ENCODE data around the gene TGDS. TPM values are rescaled to one million over a fixed set of nuclear protein-coding genes. Genes with fewer than 3 reads are reported as not detected.

The TGDS gene
- total RNA-seq, 1 donor from 2014 or later = 6.3 TPM

DNA sequence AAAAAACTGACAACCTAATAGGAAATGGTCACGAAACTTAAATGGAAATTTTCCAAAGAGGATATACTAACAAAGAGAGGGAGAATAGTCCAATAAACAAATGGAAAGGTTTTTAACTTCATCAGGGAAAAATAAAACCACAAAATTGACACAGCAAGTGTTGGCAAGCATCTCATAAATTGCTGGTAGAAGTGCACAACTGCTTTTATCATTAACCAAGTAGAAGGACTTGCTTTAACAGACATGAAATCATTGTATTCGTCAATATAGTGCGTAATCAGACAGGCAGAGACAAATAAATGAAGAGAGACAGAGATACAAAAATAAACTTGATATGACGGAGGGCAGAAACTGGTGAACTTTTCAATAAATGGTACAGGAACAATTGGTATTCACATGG is 7.4 kb downstream of the TGDS start:
- Mint-ChIP-seq H3K27me3 (ENCODE audit: unreplicated experiment) (no peaks in the 10 kb centered on the region), H3K9me3 (ENCODE audit: unreplicated experiment) (no peaks in the 10 kb centered on the region), H3K27ac (ENCODE audit: unreplicated experiment) (no peak overlapping the region), H3K4me3 (ENCODE audit: unreplicated experiment) (no peak overlapping the region), H3K4me1 (ENCODE audit: low read depth, unreplicated experiment) (no peaks in the 10 kb centered on the region), H3K36me3 (ENCODE audit: unreplicated experiment) (no peaks in the 10 kb centered on the region)
- TF ChIP-seq, protein P1, sequence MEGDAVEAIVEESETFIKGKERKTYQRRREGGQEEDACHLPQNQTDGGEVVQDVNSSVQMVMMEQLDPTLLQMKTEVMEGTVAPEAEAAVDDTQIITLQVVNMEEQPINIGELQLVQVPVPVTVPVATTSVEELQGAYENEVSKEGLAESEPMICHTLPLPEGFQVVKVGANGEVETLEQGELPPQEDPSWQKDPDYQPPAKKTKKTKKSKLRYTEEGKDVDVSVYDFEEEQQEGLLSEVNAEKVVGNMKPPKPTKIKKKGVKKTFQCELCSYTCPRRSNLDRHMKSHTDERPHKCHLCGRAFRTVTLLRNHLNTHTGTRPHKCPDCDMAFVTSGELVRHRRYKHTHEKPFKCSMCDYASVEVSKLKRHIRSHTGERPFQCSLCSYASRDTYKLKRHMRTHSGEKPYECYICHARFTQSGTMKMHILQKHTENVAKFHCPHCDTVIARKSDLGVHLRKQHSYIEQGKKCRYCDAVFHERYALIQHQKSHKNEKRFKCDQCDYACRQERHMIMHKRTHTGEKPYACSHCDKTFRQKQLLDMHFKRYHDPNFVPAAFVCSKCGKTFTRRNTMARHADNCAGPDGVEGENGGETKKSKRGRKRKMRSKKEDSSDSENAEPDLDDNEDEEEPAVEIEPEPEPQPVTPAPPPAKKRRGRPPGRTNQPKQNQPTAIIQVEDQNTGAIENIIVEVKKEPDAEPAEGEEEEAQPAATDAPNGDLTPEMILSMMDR (IDR thresholded peaks at IDR 0.05; ENCODE audit: partially characterized antibody, unreplicated experiment) = no peak
- DNase-seq = no peak

DNA sequence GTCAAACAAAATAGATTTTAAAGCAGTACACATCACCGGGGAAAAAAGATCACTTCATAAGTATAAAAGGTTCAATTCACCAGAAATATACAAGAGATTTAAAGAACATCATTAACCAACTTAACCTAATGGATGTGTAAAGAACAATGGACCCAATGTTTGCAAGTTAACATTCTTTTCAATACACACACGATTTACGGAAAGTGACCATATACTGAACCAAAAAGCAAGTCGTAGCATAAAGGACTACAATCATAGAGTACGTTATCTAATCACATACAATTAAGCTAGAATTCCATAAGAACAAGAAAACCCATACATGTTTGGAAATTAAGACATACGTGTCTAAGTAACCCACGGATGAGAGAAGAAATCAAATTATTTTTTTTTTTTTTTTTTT is 9.6 kb downstream of the TGDS start:
- Mint-ChIP-seq H3K27me3 (ENCODE audit: unreplicated experiment) (no peaks in the 10 kb centered on the region), H3K27ac (ENCODE audit: unreplicated experiment) (no peak overlapping the region), H3K36me3 (ENCODE audit: unreplicated experiment) (peaks cover 12% of the 10 kb centered on the region), H3K4me3 (ENCODE audit: unreplicated experiment) (no peak overlapping the region), H3K4me1 (ENCODE audit: low read depth, unreplicated experiment) (no peaks in the 10 kb centered on the region), H3K9me3 (ENCODE audit: unreplicated experiment) (no peaks in the 10 kb centered on the region)
- TF ChIP-seq, protein P1 (IDR thresholded peaks at IDR 0.05; ENCODE audit: partially characterized antibody, unreplicated experiment) = no peak
- DNase-seq = no peak

DNA sequence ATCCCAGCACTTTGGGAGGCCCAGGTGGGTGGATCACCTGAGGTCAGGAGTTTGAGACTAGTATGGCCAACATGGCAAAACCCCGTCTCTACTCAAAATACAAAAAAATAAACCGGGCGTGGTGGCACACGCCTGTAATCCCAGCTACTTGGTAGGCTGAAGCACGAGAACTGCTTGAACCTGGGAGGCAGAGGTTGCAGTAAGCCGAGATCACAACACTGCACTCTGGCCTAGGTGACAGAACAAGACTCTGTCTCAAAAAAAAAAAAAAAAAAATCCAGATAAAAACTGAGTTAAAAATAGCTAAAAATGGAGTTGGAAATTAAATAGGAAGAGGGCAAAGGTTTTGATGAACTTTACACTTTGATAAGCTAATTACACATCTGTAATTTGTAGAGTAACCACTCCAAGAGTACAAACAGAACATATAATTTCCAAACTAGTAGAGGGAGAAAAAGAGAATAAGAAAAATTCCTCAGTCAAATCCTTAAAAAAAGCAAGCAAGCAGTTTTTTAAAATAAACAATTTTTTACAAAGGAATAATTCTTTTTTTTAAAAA is 10.3 kb downstream of the TGDS start:
- no peak overlapping the region for H3K4me3 Mint-ChIP-seq (ENCODE audit: unreplicated experiment)
- H3K27ac Mint-ChIP-seq (ENCODE audit: unreplicated experiment) = no peak overlapping the region
- TF ChIP-seq, protein P1 (IDR thresholded peaks at IDR 0.05; ENCODE audit: partially characterized antibody, unreplicated experiment) = no peak
- no peak for DNase-seq
- no peaks in the 10 kb centered on the region for H3K9me3 Mint-ChIP-seq (ENCODE audit: unreplicated experiment)
- peaks cover 12% of the 10 kb centered on the region for H3K36me3 Mint-ChIP-seq (ENCODE audit: unreplicated experiment)
- H3K27me3 Mint-ChIP-seq (ENCODE audit: unreplicated experiment) = no peaks in the 10 kb centered on the region
- H3K4me1 Mint-ChIP-seq (ENCODE audit: low read depth, unreplicated experiment) = no peaks in the 10 kb centered on the region

DNA sequence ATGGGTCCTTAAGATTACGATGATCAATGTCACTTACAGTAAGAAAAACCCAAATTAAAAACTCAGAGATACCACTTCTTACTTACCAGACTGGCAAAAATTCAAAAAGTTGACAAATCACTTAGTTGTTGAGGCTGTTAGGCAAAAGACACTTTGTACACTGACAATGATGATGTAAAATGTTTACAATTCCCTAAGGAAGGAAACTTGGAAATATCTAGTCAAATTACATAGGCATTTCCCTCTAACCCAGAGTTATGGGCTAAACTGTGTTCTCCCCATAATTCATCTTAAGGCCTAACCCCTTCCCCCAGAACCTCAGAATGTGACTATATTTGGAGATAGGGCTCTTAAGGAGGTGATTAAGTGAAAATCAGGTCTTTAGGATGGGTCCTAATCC is 12.0 kb downstream of the TGDS start:
- Mint-ChIP-seq H3K4me1 (ENCODE audit: low read depth, unreplicated experiment) (no peaks in the 10 kb centered on the region), H3K27me3 (ENCODE audit: unreplicated experiment) (no peaks in the 10 kb centered on the region), H3K4me3 (ENCODE audit: unreplicated experiment) (no peak overlapping the region), H3K36me3 (ENCODE audit: unreplicated experiment) (peaks cover 12% of the 10 kb centered on the region), H3K27ac (ENCODE audit: unreplicated experiment) (no peak overlapping the region), H3K9me3 (ENCODE audit: unreplicated experiment) (no peaks in the 10 kb centered on the region)
- TF ChIP-seq, protein P1 (IDR thresholded peaks at IDR 0.05; ENCODE audit: partially characterized antibody, unreplicated experiment) = no peak
- no peak for DNase-seq

DNA sequence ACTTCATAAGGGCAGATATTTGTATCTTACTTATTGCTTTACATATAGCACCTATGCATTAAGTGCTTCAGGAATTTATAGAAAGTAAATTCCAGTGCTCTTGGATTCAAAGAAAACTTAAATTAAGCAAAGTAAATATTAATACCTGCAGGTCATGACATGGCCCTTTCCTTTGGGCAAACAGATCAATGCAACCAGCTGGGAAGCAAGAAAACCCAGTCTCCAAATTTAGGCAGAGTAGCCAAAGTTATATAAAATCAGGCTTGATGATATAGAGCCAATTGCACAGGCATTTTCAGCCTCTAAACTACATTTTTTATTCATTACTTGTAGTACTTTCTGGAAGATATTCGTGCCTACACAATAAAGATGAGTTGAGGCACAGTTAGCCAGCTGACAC is 16.9 kb downstream of the TGDS start:
- Mint-ChIP-seq H3K4me1 (ENCODE audit: low read depth, unreplicated experiment) (no peaks in the 10 kb centered on the region), H3K27me3 (ENCODE audit: unreplicated experiment) (no peaks in the 10 kb centered on the region), H3K27ac (ENCODE audit: unreplicated experiment) (no peak overlapping the region), H3K4me3 (ENCODE audit: unreplicated experiment) (no peak overlapping the region), H3K36me3 (ENCODE audit: unreplicated experiment) (peaks cover 12% of the 10 kb centered on the region), H3K9me3 (ENCODE audit: unreplicated experiment) (no peaks in the 10 kb centered on the region)
- DNase-seq = no peak
- TF ChIP-seq, protein P1 (IDR thresholded peaks at IDR 0.05; ENCODE audit: partially characterized antibody, unreplicated experiment) = no peak

Data from glutamatergic neuron (in vitro differentiated cells).